ENCODE measurements around the gene PFAS. TPM values are rescaled to one million over a fixed set of nuclear protein-coding genes. Genes with fewer than 3 reads are reported as not detected.

Gene PFAS
- total and polyA plus RNA-seq, 2 experiments from 2014 or later = 13.6 to 18.8 TPM

DNA sequence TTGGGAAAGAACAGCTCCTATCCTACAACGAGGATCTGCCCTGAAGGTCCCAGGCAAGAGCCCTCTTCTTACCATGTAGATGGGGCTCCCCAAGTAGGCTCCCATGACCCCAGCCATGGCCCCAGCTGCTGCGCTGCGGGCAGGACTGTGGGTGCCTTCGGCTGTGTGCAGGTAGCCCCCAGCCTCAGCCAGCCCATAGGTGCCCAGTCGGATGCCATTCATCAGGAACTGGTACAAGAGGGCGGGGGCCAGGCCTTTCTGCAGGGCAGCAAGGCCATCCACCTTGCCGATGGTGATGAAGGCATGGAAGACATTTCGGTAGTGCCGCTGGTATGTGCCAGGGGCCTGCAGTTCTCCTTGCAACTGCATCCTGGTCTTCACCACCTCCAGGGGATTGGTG, 45.3 kb downstream of the PFAS start:
- Histone ChIP-seq H4K20me1 (ENCODE audit: insufficient read depth, poor library complexity, severe bottlenecking) (no peaks in the 10 kb centered on the region), H3K79me2 (peaks cover 4% of the 10 kb centered on the region), H3K4me3 (no peak overlapping the region), H3K4me1 (ENCODE audit: insufficient read depth) (peaks cover 7% of the 10 kb centered on the region), H3K36me3 (replicated peaks; ENCODE audit: insufficient read depth, low read depth) (no peaks in the 10 kb centered on the region), H3K4me2 (peak overlapping the region; percentile 91), H3K27ac (no peak overlapping the region), H3K9me2 (replicated peaks; ENCODE audit: insufficient read depth) (no peaks in the 10 kb centered on the region), H2AFZ (no peak overlapping the region), H3K9me3 (ENCODE audit: low read depth) (no peaks in the 10 kb centered on the region), H3K27me3 (no peaks in the 10 kb centered on the region)
- 96% methylated on average over 9 of the region's 9 CpGs for WGBS (ENCODE audit: low lambda C conversion rate, missing lambda C conversion rate)
- TF ChIP-seq EZH2phosphoT487 (IDR thresholded peaks at IDR 0.05; ENCODE audit: low read depth, severe bottlenecking, unreplicated experiment) (no peak), EZH2 (IDR thresholded peaks at IDR 0.05; ENCODE audit: borderline replicate concordance) (no peak)
- TF ChIP-seq, protein P1, sequence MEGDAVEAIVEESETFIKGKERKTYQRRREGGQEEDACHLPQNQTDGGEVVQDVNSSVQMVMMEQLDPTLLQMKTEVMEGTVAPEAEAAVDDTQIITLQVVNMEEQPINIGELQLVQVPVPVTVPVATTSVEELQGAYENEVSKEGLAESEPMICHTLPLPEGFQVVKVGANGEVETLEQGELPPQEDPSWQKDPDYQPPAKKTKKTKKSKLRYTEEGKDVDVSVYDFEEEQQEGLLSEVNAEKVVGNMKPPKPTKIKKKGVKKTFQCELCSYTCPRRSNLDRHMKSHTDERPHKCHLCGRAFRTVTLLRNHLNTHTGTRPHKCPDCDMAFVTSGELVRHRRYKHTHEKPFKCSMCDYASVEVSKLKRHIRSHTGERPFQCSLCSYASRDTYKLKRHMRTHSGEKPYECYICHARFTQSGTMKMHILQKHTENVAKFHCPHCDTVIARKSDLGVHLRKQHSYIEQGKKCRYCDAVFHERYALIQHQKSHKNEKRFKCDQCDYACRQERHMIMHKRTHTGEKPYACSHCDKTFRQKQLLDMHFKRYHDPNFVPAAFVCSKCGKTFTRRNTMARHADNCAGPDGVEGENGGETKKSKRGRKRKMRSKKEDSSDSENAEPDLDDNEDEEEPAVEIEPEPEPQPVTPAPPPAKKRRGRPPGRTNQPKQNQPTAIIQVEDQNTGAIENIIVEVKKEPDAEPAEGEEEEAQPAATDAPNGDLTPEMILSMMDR (IDR thresholded peaks at IDR 0.05; ENCODE audit: poor library complexity) = no peak
- DNase-seq (ENCODE audit: low spot score) = no peak

DNA sequence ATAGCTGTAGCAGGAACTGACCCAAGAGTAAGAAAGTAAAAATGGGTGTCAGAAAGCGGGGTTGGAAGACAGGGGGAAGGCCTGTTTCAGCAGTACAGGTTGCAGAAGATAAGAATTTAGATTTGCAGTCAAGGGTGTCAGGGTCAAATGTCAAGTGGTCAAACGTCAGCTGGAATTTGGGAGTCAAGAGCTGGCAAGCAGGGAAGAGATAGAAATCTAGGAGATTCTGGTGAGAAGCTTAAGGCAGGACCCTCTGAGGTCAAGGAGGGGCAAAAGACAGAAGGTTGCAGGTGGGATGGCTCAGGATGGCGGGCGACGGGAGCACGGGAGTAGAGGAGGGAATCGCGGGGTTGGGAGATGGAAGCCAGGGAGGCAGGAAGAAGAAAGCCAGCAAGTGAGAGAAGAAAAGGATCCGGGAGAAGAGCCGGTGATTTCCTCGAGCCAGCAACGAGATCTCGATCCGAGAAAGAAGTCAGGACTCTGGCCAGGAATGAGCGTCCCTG, 45.8 kb downstream of the PFAS start:
- Histone ChIP-seq H3K9me3 (ENCODE audit: low read depth) (no peaks in the 10 kb centered on the region), H3K9me2 (replicated peaks; ENCODE audit: insufficient read depth) (no peaks in the 10 kb centered on the region), H3K27me3 (no peaks in the 10 kb centered on the region), H3K4me2 (peak overlapping the region; percentile 91), H4K20me1 (ENCODE audit: insufficient read depth, poor library complexity, severe bottlenecking) (no peaks in the 10 kb centered on the region), H3K36me3 (replicated peaks; ENCODE audit: insufficient read depth, low read depth) (no peaks in the 10 kb centered on the region), H2AFZ (peak overlapping the region; percentile 96), H3K4me1 (ENCODE audit: insufficient read depth) (peaks cover 6% of the 10 kb centered on the region), H3K79me2 (peaks cover 1% of the 10 kb centered on the region), H3K27ac (peak overlapping the region; percentile 86), H3K4me3 (peak overlapping the region; percentile 26)
- WGBS (ENCODE audit: low lambda C conversion rate, missing lambda C conversion rate) = 13% methylated on average over 15 of the region's 15 CpGs
- no peak for DNase-seq (ENCODE audit: low spot score)
- TF ChIP-seq, protein P1 (IDR thresholded peaks at IDR 0.05; ENCODE audit: poor library complexity) = no peak
- no peak for TF ChIP-seq EZH2phosphoT487 (IDR thresholded peaks at IDR 0.05; ENCODE audit: low read depth, severe bottlenecking, unreplicated experiment)
- TF ChIP-seq EZH2 (IDR thresholded peaks at IDR 0.05; ENCODE audit: borderline replicate concordance) = no peak

DNA sequence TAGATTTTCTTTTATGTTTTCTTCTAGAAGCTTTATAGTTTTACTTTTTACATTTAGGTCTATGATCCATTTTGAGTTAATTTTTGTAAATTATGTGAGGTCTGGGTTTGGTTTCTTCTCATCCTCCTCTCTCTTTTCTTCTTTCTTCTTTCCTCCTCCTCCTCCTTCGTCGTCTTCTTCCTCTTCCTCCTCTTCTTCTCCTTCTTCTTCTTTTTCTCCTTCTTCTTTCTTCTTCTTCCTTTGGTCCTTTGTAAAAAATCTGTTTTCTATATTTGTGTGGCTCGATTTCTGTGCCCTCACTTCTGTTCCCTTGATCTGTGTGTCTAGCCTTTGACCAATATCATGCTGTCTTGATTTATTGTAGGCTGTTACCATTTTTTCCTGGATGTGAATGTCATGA, 51.1 kb downstream of the PFAS start:
- Histone ChIP-seq H3K27ac (no peak overlapping the region), H3K4me2 (no peak overlapping the region), H3K79me2 (no peaks in the 10 kb centered on the region), H3K9me2 (replicated peaks; ENCODE audit: insufficient read depth) (no peaks in the 10 kb centered on the region), H3K4me3 (no peak overlapping the region), H2AFZ (no peak overlapping the region), H3K27me3 (no peaks in the 10 kb centered on the region), H4K20me1 (ENCODE audit: insufficient read depth, poor library complexity, severe bottlenecking) (no peaks in the 10 kb centered on the region), H3K9me3 (ENCODE audit: low read depth) (no peaks in the 10 kb centered on the region), H3K4me1 (ENCODE audit: insufficient read depth) (no peaks in the 10 kb centered on the region), H3K36me3 (replicated peaks; ENCODE audit: insufficient read depth, low read depth) (no peaks in the 10 kb centered on the region)
- DNase-seq (ENCODE audit: low spot score) = no peak
- WGBS (ENCODE audit: low lambda C conversion rate, missing lambda C conversion rate) = 69% methylated on average over 3 of the region's 3 CpGs
- TF ChIP-seq, protein P1 (IDR thresholded peaks at IDR 0.05; ENCODE audit: poor library complexity) = no peak
- TF ChIP-seq EZH2phosphoT487 (IDR thresholded peaks at IDR 0.05; ENCODE audit: low read depth, severe bottlenecking, unreplicated experiment) (no peak), EZH2 (IDR thresholded peaks at IDR 0.05; ENCODE audit: borderline replicate concordance) (no peak)
